HepG2 (cell line): Measurements from ENCODE around the gene PDGFRB. TPM values are rescaled to one million over a fixed set of nuclear protein-coding genes. Genes with fewer than 3 reads are reported as not detected.

Experiments used
- ARNT2 ChIP-seq: sonication (generic); formaldehyde crosslinking; IDR thresholded peaks from 2 replicates; pipeline ENCODE4 v1.8.0; 2022; ENCODE audit warnings: mild to moderate bottlenecking, low read depth, missing genetic modification reagents, moderate library complexity
- ATM ChIP-seq: fragments of 450-650 bp; IDR thresholded peaks from 2 replicates; pipeline ENCODE4 v1.7.1; 2017; ENCODE audit warnings: mild to moderate bottlenecking, borderline replicate concordance
- CBX2 ChIP-seq, 2 experiments: fragments of 200-600 bp in 1 of 2; sonication (generic); formaldehyde crosslinking in 1 of 2; IDR thresholded peaks; 2 replicates each; pipeline versions ENCODE4 v1.7.0 to v1.8.1; 2018 to 2022; ENCODE audit warnings: low read depth in 2 of 2, low read length in 1 of 2, mild to moderate bottlenecking in 1 of 2, missing genetic modification reagents in 1 of 2
- EP300 ChIP-seq, 3 experiments: sonication (generic) in 1 of 3; formaldehyde crosslinking in 1 of 3; IDR thresholded peaks; 2 replicates each; pipeline versions ENCODE4 v1.5.1 to v1.6.1; 2011 to 2020; ENCODE audit warnings: low read depth in 2 of 3, low read length in 2 of 3, borderline replicate concordance in 1 of 3, improper control_type of control experiment in 1 of 3, mild to moderate bottlenecking in 1 of 3, missing genetic modification reagents in 1 of 3, moderate library complexity in 1 of 3
- ESRRA ChIP-seq: sonication (generic); formaldehyde crosslinking; IDR thresholded peaks from 2 replicates; pipeline ENCODE4 v1.5.1; 2020; ENCODE audit warnings: mild to moderate bottlenecking, low read depth, missing genetic modification reagents
- FOXJ3 ChIP-seq: sonication (generic); formaldehyde crosslinking; IDR thresholded peaks from 2 replicates; pipeline ENCODE4 v1.4.0; 2020; ENCODE audit warnings: missing genetic modification reagents, mild to moderate bottlenecking, borderline replicate concordance
- FOXP1 ChIP-seq, 2 experiments: fragments of 450-650 bp in 1 of 2; IDR thresholded peaks; 2 replicates each; pipeline ENCODE4 v1.6.1; 2017 to 2018; ENCODE audit warnings: antibody characterized with exemption in 1 of 2
- KLF13 ChIP-seq: sonication (generic); formaldehyde crosslinking; IDR thresholded peaks from 2 replicates; pipeline ENCODE4 v1.4.0; 2020; ENCODE audit warnings: mild to moderate bottlenecking, missing genetic modification reagents
- MZF1 ChIP-seq: sonication (generic); formaldehyde crosslinking; IDR thresholded peaks from 2 replicates; pipeline ENCODE4 v1.8.1; 2023; ENCODE audit warnings: mild to moderate bottlenecking, missing genetic modification reagents, borderline replicate concordance
- PITX1 ChIP-seq: sonication (generic); formaldehyde crosslinking; IDR thresholded peaks from 2 replicates; pipeline ENCODE4 v1.5.1; 2020; ENCODE audit warnings: mild to moderate bottlenecking, missing genetic modification reagents
- PLRG1 ChIP-seq: fragments of 450-650 bp; conservative IDR thresholded peaks from 2 replicates; pipeline ENCODE4 v1.6.1; 2016
- RFXANK ChIP-seq: IDR thresholded peaks from 2 replicates; pipeline ENCODE4 v1.6.1; 2016
- RXRA ChIP-seq: sonication (generic); formaldehyde crosslinking; IDR thresholded peaks from 2 replicates; pipeline ENCODE4 v1.5.1; 2020; ENCODE audit warnings: missing genetic modification reagents
- SOX6 ChIP-seq, 2 experiments: fragments of 450-650 bp in 1 of 2; sonication (generic) in 1 of 2; formaldehyde crosslinking in 1 of 2; IDR thresholded peaks; 2 replicates each; pipeline versions ENCODE4 v1.4.0 to v1.6.1; 2017 to 2020; ENCODE audit warnings: antibody characterized with exemption in 1 of 2, mild to moderate bottlenecking in 1 of 2, missing genetic modification reagents in 1 of 2
- WIZ ChIP-seq: sonication (generic); formaldehyde crosslinking; IDR thresholded peaks from 2 replicates; pipeline ENCODE4 v1.5.1; 2020; ENCODE audit warnings: mild to moderate bottlenecking, missing genetic modification reagents
- ZNF264 ChIP-seq: sonication (generic); formaldehyde crosslinking; IDR thresholded peaks from 2 replicates; pipeline ENCODE4 v1.4.0; 2020; ENCODE audit warnings: missing genetic modification reagents
- ZNF292 ChIP-seq: sonication (generic); formaldehyde crosslinking; IDR thresholded peaks from 2 replicates; pipeline ENCODE4 v1.8.1; 2022; ENCODE audit warnings: mild to moderate bottlenecking, low read depth, missing genetic modification reagents, borderline replicate concordance
- ZNF614 ChIP-seq: IDR thresholded peaks from 2 replicates; pipeline ENCODE4 v1.6.1; 2018; ENCODE audit warnings: missing biosample characterization, missing genetic modification reagents, inconsistent platforms, borderline replicate concordance
- ZNF788 ChIP-seq: sonication (generic); formaldehyde crosslinking; IDR thresholded peaks from 2 replicates; pipeline ENCODE4 v1.5.0; 2020; ENCODE audit warnings: mild to moderate bottlenecking, missing genetic modification reagents, borderline replicate concordance
- polyA plus RNA-seq, 8 experiments: library from polyadenylated mRNA; depleted of rRNA in 3 of 8; stranded (reverse) in 7 of 8; unstranded in 1 of 8; fragments of >200 nt; fragmentation: Illumina TruSeq in 4 of 8; extraction: Trizol in 4 of 8; gene quantifications; 2 replicates each; pipeline versions ENCODE4 v1.2.1 to v1.2.3, GENCODE V29; 2011 to 2016; ENCODE audit warnings: low read depth in 4 of 8, missing spikeins in 1 of 8, mixed read lengths in 1 of 8; ENCODE audit not compliant: insufficient read depth in 1 of 8
- total RNA-seq, 5 experiments: library from RNA; depleted of rRNA; stranded (reverse); fragments of >200 nt; fragmentation: Illumina TruSeq; extraction: Trizol; gene quantifications; 2 replicates each; pipeline ENCODE4 v1.2.3, GENCODE V29; 2016; ENCODE audit warnings: low read depth in 1 of 5
- TF ChIP-seq, protein P1 (sequence below), 2 experiments: IDR thresholded peaks; 2 replicates each; pipeline ENCODE4 v1.6.1; 2011 to 2012; ENCODE audit warnings: low read length in 2 of 2, borderline replicate concordance in 1 of 2, low read depth in 1 of 2, mild to moderate bottlenecking in 1 of 2, moderate library complexity in 1 of 2
- TF ChIP-seq, protein P2 (sequence below): IDR thresholded peaks from 2 replicates; pipeline ENCODE4 v1.6.1; 2016
- TF ChIP-seq, protein P3 (sequence below): sonication (generic); formaldehyde crosslinking; IDR thresholded peaks from 2 replicates; pipeline ENCODE4 v1.4.0; 2020; ENCODE audit warnings: missing genetic modification reagents

PDGFRB gene
- total and polyA plus RNA-seq, 2 of the 13 experiments (the other 11 are each of a cell fraction or from before 2014, with no cell fraction given), result 4.0 to 21.0 TPM

DNA sequence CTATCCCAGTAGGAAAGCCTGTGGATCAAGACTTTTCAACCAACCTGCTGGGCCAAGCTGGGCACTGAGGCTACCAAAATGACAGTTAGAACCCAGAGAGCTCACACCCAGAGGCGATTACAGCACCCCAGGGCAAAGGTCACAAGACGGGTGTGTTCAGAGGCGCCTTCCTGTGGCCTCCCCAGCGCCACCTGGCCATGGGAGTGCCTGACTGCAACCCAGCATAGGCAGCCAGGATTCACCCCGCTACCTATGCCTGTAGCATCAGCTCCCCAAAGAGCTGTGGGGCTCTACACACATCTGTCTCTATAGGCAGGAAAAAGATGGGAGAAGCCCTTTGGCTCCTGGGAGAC lies 33.5 kb downstream of the PDGFRB start (continued):
- TF ChIP-seq, protein P1, sequence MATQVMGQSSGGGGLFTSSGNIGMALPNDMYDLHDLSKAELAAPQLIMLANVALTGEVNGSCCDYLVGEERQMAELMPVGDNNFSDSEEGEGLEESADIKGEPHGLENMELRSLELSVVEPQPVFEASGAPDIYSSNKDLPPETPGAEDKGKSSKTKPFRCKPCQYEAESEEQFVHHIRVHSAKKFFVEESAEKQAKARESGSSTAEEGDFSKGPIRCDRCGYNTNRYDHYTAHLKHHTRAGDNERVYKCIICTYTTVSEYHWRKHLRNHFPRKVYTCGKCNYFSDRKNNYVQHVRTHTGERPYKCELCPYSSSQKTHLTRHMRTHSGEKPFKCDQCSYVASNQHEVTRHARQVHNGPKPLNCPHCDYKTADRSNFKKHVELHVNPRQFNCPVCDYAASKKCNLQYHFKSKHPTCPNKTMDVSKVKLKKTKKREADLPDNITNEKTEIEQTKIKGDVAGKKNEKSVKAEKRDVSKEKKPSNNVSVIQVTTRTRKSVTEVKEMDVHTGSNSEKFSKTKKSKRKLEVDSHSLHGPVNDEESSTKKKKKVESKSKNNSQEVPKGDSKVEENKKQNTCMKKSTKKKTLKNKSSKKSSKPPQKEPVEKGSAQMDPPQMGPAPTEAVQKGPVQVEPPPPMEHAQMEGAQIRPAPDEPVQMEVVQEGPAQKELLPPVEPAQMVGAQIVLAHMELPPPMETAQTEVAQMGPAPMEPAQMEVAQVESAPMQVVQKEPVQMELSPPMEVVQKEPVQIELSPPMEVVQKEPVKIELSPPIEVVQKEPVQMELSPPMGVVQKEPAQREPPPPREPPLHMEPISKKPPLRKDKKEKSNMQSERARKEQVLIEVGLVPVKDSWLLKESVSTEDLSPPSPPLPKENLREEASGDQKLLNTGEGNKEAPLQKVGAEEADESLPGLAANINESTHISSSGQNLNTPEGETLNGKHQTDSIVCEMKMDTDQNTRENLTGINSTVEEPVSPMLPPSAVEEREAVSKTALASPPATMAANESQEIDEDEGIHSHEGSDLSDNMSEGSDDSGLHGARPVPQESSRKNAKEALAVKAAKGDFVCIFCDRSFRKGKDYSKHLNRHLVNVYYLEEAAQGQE (IDR thresholded peaks at IDR 0.05; ENCODE audit: borderline replicate concordance in 1 of 2, low read depth in 1 of 2, low read length in 2 of 2), result no peak
- TF ChIP-seq CBX2 (IDR thresholded peaks at IDR 0.05; ENCODE audit: low read depth, low read length) (no peak), CBX2 (CRISPR knock-in tag; IDR thresholded peaks at IDR 0.05; ENCODE audit: low read depth) (no peak), ZNF292 (CRISPR knock-in tag) (no peak), PITX1 (CRISPR knock-in tag) (0 out of 2 replicates have a peak, but pooled peaks have one; percentile 30), ARNT2 (CRISPR knock-in tag) (no peak), FOXJ3 (CRISPR knock-in tag) (no peak), WIZ (CRISPR knock-in tag) (no peak), EP300 (IDR thresholded peaks at IDR 0.05; ENCODE audit: low read depth in 2 of 2, low read length in 2 of 2) (no peak; a peak in 1 of 4 replicates), EP300 (CRISPR knock-in tag; IDR thresholded peaks at IDR 0.05; ENCODE audit: borderline replicate concordance) (no peak), ESRRA (no peak), PLRG1 (no peak), ZNF614 (CRISPR knock-in tag) (peak; percentile 50; the same call in 1 of the 2 replicates), RXRA (0 out of 2 replicates have a peak, but pooled peaks have one; percentile 22), MZF1 (CRISPR knock-in tag) (no peak), SOX6 (IDR thresholded peaks at IDR 0.05) (no peak), SOX6 (CRISPR knock-in tag; IDR thresholded peaks at IDR 0.05) (peak; percentile 18; the same call in 1 of the 2 replicates), ATM (no peak), ZNF788 (CRISPR knock-in tag) (no peak), ZNF264 (CRISPR knock-in tag) (no peak), KLF13 (CRISPR knock-in tag) (no peak), RFXANK (CRISPR knock-in tag) (no peak), FOXP1 (IDR thresholded peaks at IDR 0.05) (no peak), FOXP1 (CRISPR knock-in tag; IDR thresholded peaks at IDR 0.05) (no peak)
- TF ChIP-seq, protein P2, sequence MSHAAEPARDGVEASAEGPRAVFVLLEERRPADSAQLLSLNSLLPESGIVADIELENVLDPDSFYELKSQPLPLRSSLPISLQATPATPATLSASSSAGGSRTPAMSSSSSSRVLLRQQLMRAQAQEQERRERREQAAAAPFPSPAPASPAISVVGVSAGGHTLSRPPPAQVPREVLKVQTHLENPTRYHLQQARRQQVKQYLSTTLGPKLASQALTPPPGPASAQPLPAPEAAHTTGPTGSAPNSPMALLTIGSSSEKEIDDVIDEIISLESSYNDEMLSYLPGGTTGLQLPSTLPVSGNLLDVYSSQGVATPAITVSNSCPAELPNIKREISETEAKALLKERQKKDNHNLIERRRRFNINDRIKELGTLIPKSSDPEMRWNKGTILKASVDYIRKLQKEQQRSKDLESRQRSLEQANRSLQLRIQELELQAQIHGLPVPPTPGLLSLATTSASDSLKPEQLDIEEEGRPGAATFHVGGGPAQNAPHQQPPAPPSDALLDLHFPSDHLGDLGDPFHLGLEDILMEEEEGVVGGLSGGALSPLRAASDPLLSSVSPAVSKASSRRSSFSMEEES (CRISPR knock-in tag), result no peak
- TF ChIP-seq, protein P3, sequence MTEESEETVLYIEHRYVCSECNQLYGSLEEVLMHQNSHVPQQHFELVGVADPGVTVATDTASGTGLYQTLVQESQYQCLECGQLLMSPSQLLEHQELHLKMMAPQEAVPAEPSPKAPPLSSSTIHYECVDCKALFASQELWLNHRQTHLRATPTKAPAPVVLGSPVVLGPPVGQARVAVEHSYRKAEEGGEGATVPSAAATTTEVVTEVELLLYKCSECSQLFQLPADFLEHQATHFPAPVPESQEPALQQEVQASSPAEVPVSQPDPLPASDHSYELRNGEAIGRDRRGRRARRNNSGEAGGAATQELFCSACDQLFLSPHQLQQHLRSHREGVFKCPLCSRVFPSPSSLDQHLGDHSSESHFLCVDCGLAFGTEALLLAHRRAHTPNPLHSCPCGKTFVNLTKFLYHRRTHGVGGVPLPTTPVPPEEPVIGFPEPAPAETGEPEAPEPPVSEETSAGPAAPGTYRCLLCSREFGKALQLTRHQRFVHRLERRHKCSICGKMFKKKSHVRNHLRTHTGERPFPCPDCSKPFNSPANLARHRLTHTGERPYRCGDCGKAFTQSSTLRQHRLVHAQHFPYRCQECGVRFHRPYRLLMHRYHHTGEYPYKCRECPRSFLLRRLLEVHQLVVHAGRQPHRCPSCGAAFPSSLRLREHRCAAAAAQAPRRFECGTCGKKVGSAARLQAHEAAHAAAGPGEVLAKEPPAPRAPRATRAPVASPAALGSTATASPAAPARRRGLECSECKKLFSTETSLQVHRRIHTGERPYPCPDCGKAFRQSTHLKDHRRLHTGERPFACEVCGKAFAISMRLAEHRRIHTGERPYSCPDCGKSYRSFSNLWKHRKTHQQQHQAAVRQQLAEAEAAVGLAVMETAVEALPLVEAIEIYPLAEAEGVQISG (CRISPR knock-in tag), result peak; percentile 45; the same call in 1 of the 2 replicates
